HepG2 (cell line): ENCODE measurements around the gene JMJD6. TPM values are rescaled to one million over a fixed set of nuclear protein-coding genes. Genes with fewer than 3 reads are reported as not detected.

ENCODE experiments used
- JUNB ChIP-seq: sonication (generic); formaldehyde crosslinking; IDR thresholded peaks from 2 replicates; pipeline ENCODE4 v1.8.0; 2022; ENCODE audit warnings: missing genetic modification reagents, mild to moderate bottlenecking, borderline replicate concordance
- ZNF350 ChIP-seq: sonication (generic); formaldehyde crosslinking; IDR thresholded peaks from 2 replicates; pipeline ENCODE4 v1.4.0; 2020; ENCODE audit warnings: mild to moderate bottlenecking, low read depth, missing genetic modification reagents, borderline replicate concordance
- ZNF567 ChIP-seq: sonication (generic); formaldehyde crosslinking; IDR thresholded peaks from 2 replicates; pipeline ENCODE4 v1.8.1; 2023; ENCODE audit warnings: mild to moderate bottlenecking, missing genetic modification reagents, borderline replicate concordance
- ZNF768 ChIP-seq: sonication (generic); formaldehyde crosslinking; IDR thresholded peaks from 2 replicates; pipeline ENCODE4 v1.4.0; 2020; ENCODE audit warnings: missing genetic modification reagents
- ZNF770 ChIP-seq: sonication (generic); formaldehyde crosslinking; IDR thresholded peaks from 2 replicates; pipeline ENCODE4 v1.5.0; 2020; ENCODE audit warnings: mild to moderate bottlenecking, missing genetic modification reagents
- ZNF891 ChIP-seq: sonication (generic); formaldehyde crosslinking; IDR thresholded peaks from 2 replicates; pipeline ENCODE4 v1.5.0; 2020; ENCODE audit warnings: mild to moderate bottlenecking, missing genetic modification reagents
- ZSCAN12 ChIP-seq: sonication (generic); formaldehyde crosslinking; IDR thresholded peaks from 2 replicates; pipeline ENCODE4 v1.9.0; 2021; ENCODE audit warnings: mild to moderate bottlenecking, missing genetic modification reagents
- polyA plus RNA-seq, 8 experiments: library from polyadenylated mRNA; depleted of rRNA in 3 of 8; stranded (reverse) in 7 of 8; unstranded in 1 of 8; fragments of >200 nt; fragmentation: Illumina TruSeq in 4 of 8; extraction: Trizol in 4 of 8; gene quantifications; 2 replicates each; pipeline versions ENCODE4 v1.2.1 to v1.2.3, GENCODE V29; 2011 to 2016; ENCODE audit warnings: low read depth in 4 of 8, missing spikeins in 1 of 8, mixed read lengths in 1 of 8; ENCODE audit not compliant: insufficient read depth in 1 of 8
- total RNA-seq, 5 experiments: library from RNA; depleted of rRNA; stranded (reverse); fragments of >200 nt; fragmentation: Illumina TruSeq; extraction: Trizol; gene quantifications; 2 replicates each; pipeline ENCODE4 v1.2.3, GENCODE V29; 2016; ENCODE audit warnings: low read depth in 1 of 5
- TF ChIP-seq, protein P1 (sequence below): sonication (generic); formaldehyde crosslinking; IDR thresholded peaks from 2 replicates; pipeline ENCODE4 v1.8.0; 2022; ENCODE audit warnings: mild to moderate bottlenecking, missing genetic modification reagents; ENCODE audit not compliant: insufficient replicate concordance
- TF ChIP-seq, protein P2 (sequence below): sonication (generic); formaldehyde crosslinking; IDR thresholded peaks from one replicate; pipeline ENCODE4 v1.5.1; 2020; ENCODE audit warnings: mild to moderate bottlenecking, missing genetic modification reagents; ENCODE audit errors: not compliant biosample characterization

Gene JMJD6
- total and polyA plus RNA-seq, 2 of the 13 experiments (the other 11 are each of a cell fraction or from before 2014, with no cell fraction given) = 33.6 to 41.0 TPM

DNA sequence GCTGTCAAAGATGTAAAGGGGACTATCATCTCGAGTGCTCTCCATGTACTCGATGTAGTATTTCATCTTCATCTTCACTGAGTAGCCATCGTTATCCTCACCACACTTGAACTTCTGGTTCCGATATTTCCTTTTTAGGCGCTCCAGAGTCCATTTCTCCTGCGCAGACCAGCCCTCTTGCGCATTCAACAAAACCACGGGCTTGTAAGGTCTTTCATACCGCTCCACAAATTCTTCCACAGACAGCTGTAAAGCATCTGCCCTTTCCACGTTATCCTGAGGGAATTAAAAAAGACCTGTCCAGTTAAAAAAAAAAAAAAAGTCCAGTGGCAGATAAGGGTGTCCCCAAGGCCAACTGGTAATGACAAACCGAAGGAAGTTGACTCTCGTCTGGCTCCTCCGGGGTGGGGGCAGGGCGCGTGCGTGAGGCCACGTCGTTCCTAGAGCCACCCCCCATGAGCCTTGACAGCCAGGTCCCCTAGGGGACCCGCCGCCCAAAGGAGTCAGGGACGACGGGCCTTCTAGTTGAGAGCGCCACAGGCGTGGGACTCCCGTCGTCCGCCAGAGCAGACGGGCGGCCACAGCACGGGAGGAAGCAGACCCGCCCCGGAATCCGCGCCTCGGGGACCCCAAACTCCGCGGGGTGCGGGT lies 701 bp downstream of the JMJD6 start (continued):
- TF ChIP-seq, protein P1, sequence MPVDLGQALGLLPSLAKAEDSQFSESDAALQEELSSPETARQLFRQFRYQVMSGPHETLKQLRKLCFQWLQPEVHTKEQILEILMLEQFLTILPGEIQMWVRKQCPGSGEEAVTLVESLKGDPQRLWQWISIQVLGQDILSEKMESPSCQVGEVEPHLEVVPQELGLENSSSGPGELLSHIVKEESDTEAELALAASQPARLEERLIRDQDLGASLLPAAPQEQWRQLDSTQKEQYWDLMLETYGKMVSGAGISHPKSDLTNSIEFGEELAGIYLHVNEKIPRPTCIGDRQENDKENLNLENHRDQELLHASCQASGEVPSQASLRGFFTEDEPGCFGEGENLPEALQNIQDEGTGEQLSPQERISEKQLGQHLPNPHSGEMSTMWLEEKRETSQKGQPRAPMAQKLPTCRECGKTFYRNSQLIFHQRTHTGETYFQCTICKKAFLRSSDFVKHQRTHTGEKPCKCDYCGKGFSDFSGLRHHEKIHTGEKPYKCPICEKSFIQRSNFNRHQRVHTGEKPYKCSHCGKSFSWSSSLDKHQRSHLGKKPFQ (CRISPR knock-in tag) = no peak
- TF ChIP-seq, protein P2, sequence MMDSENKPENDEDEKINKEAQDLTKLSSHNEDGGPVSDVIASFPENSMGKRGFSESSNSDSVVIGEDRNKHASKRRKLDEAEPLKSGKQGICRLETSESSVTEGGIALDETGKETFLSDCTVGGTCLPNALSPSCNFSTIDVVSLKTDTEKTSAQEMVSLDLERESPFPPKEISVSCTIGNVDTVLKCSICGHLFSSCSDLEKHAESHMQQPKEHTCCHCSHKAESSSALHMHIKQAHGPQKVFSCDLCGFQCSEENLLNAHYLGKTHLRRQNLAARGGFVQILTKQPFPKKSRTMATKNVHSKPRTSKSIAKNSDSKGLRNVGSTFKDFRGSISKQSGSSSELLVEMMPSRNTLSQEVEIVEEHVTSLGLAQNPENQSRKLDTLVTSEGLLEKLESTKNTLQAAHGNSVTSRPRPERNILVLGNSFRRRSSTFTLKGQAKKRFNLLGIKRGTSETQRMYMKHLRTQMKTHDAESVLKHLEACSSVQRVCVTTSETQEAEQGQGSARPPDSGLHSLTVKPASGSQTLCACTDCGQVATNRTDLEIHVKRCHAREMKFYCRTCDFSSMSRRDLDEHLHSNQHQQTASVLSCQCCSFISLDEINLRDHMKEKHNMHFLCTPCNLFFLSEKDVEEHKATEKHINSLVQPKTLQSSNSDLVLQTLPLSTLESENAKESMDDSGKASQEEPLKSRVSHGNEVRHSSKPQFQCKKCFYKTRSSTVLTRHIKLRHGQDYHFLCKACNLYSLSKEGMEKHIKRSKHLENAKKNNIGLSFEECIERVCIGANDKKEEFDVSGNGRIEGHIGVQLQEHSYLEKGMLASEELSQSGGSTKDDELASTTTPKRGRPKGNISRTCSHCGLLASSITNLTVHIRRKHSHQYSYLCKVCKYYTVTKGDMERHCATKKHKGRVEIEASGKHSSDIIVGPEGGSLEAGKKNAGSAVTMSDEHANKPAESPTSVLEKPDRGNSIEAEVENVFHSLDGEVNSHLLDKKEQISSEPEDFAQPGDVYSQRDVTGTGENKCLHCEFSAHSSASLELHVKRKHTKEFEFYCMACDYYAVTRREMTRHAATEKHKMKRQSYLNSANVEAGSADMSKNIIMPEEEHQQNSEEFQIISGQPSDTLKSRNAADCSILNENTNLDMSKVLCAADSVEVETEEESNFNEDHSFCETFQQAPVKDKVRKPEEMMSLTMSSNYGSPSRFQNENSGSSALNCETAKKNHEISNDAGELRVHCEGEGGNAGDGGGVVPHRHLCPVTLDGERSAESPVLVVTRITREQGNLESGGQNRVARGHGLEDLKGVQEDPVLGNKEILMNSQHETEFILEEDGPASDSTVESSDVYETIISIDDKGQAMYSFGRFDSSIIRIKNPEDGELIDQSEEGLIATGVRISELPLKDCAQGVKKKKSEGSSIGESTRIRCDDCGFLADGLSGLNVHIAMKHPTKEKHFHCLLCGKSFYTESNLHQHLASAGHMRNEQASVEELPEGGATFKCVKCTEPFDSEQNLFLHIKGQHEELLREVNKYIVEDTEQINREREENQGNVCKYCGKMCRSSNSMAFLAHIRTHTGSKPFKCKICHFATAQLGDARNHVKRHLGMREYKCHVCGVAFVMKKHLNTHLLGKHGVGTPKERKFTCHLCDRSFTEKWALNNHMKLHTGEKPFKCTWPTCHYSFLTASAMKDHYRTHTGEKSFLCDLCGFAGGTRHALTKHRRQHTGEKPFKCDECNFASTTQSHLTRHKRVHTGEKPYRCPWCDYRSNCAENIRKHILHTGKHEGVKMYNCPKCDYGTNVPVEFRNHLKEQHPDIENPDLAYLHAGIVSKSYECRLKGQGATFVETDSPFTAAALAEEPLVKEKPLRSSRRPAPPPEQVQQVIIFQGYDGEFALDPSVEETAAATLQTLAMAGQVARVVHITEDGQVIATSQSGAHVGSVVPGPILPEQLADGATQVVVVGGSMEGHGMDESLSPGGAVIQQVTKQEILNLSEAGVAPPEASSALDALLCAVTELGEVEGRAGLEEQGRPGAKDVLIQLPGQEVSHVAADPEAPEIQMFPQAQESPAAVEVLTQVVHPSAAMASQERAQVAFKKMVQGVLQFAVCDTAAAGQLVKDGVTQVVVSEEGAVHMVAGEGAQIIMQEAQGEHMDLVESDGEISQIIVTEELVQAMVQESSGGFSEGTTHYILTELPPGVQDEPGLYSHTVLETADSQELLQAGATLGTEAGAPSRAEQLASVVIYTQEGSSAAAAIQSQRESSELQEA (CRISPR knock-in tag) = peak; percentile 86
- TF ChIP-seq ZNF567 (CRISPR knock-in tag) (no peak), ZNF768 (no peak), ZNF891 (CRISPR knock-in tag) (no peak), JUNB (no peak), ZNF770 (CRISPR knock-in tag) (peak; percentile 54), ZNF350 (no peak), ZSCAN12 (CRISPR knock-in tag) (no peak)
